ENCODE data around the gene ARSB.
A peak's percentile ranks its signal among the peaks of the same experiment; 100 is the strongest.

- no peak for TF ChIP-seq CTCF (IDR thresholded peaks at IDR 0.05)
- TF ChIP-seq POLR2AphosphoS5 (IDR thresholded peaks at IDR 0.05) = peak in 2 of 3 donors; percentile 48 to 50
- no peak for TF ChIP-seq POLR2A (IDR thresholded peaks at IDR 0.05)
Measured at GRCh38 chr5:78803353-78803752, 181.8 kb downstream of the ARSB start.

All from breast epithelium (tissue), 3 donors.